ENCODE results near the gene DMRTB1.

DNA sequence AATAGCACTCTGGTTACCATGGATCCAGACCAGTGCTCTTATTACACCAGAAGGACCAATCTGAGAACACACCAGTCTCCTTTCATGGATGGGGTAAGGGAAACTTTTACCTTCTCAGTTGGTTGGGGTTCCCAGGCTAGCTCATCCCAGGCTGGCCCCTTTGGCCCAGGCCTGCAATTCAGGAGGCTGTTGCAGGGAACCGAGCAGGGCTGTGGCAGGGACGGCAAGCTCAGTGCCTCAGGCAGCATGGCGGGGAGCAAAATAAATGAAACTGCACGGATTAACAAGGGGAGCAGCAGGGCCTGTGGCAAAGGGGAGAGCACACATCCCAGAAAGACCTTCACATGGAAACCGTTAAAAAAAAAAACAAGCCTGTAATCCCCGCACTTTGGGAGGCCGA is 57.0 kb downstream of the DMRTB1 start:
- TF ChIP-seq EZH2phosphoT487 (IDR thresholded peaks at IDR 0.05; ENCODE audit: insufficient read depth, low read depth) (no peak), EZH2 (IDR thresholded peaks at IDR 0.05; ENCODE audit: insufficient read depth, poor library complexity, severe bottlenecking) (no peak)
